Right cardiac atrium (tissue), 5 donors: Measurements from ENCODE around the gene DDIT4L. TPM values are rescaled to one million over a fixed set of nuclear protein-coding genes. Genes with fewer than 3 reads are reported as not detected.
"Not testable (repeated sequence)": the region's sequence is repeated elsewhere in the genome, so short reads cannot be mapped to it uniquely, and the experiment has no call there.

Experiments used
- ATAC-seq, 2 donors: fragments of 200-7000 bp; cut with Tn5 transposase; one replicate each; pipeline versions ENCODE4 v1.8.0 to v1.9.1; 2020; ENCODE audit warnings: moderate library complexity in 2 of 2, mild to moderate bottlenecking in 1 of 2
- DNase-seq, 3 donors: peaks; one replicate each; pipeline ENCODE4 v3.0.0-alpha.2; 2020
- H3K27ac ChIP-seq: one replicate; pipeline ENCODE4 v1.5.1; 2013; ENCODE audit warnings: mild to moderate bottlenecking, low read length, control low read depth, moderate library complexity
- H3K27me3 ChIP-seq: one replicate; pipeline ENCODE4 v1.6.1; 2013; ENCODE audit not compliant: control insufficient read depth, insufficient read depth
- H3K4me1 ChIP-seq: one replicate; pipeline ENCODE4 v1.6.1; 2013; ENCODE audit warnings: low read length; ENCODE audit not compliant: control insufficient read depth, insufficient read depth
- H3K4me3 ChIP-seq: one replicate; pipeline ENCODE4 v1.5.1; 2013; ENCODE audit warnings: low read length, control low read depth
- H3K9me3 ChIP-seq: one replicate; pipeline ENCODE4 v1.6.1; 2013; ENCODE audit warnings: low read length; ENCODE audit not compliant: control insufficient read depth
- WGBS: extraction: QIAGEN DNeasy Blood & Tissue Kit; methylation state at CpG from one replicate; pipeline ENCODE4 v1.1.7; 2013; 5-methylcytosine and 5-hydroxymethylcytosine counted together
- intact Hi-C, 4 donors: fragments of 100-400 bp; cut with DNase I; formaldehyde crosslinking; loops; one replicate each; pipeline versions ENCODE4 v1.11.0 to v1.14.0; 2022 to 2023
- long read RNA-seq, 4 donors: library from polyadenylated mRNA; unstranded; transcript quantifications; one replicate each; pipeline ENCODE4 v2.0.0, GENCODE V29; 2020 to 2021
- polyA plus RNA-seq: library from polyadenylated mRNA; stranded (reverse); fragments of 200-250 nt; gene quantifications from one replicate; pipeline ENCODE4 v1.2.3, GENCODE V29; 2013
- total RNA-seq, 4 donors: library from RNA; stranded (reverse); fragmentation: NEBNext Ultra II Directional; extraction: Animal tissue kit (Norgen Biotek cat#: 25700); gene quantifications; one replicate each; pipeline ENCODE4 v1.2.1, GENCODE V29; 2021
- donor health status: healthy with polysubstance abuse.
- donor health status: DM: no; HTN: yes; CAD: no.
- donor health status: DM: no; HTN: no; CAD: no.
- donor health status: DM: no; HTN: yes; CAD: no; lungs with severe emphysema.
- donor health status: DM: yes; HTN: yes; CAD: no.

The DDIT4L gene
- total RNA-seq (1 to 10 TPM; 1.1 to 3.6 (median 2.1) TPM), polyA plus RNA-seq (2.3 TPM)
- long read RNA-seq, donor 1, partial matches to known transcripts = 0 of 5 reads
- long read RNA-seq, donor 1, other reads (novel, unspliced or antisense) = 1 of 5 reads
- long read RNA-seq, donor 2, partial matches to known transcripts = 0 of 4 reads
- long read RNA-seq, donor 2, other reads (novel, unspliced or antisense) = 0 of 4 reads
- long read RNA-seq, donor 3, transcript DDIT4L-201 (3 exons, 2,604 nt) = major isoform, 11 of 12 reads
- long read RNA-seq, donor 3, partial matches to known transcripts = 0 of 12 reads
- long read RNA-seq, donor 3, other reads (novel, unspliced or antisense) = 0 of 12 reads
- long read RNA-seq, donor 4, transcript DDIT4L-201 (3 exons, 2,604 nt) = major isoform, 6 of 6 reads
- long read RNA-seq, donor 4, partial matches to known transcripts = 0 of 6 reads
- long read RNA-seq, donor 4, other reads (novel, unspliced or antisense) = 0 of 6 reads

DNA sequence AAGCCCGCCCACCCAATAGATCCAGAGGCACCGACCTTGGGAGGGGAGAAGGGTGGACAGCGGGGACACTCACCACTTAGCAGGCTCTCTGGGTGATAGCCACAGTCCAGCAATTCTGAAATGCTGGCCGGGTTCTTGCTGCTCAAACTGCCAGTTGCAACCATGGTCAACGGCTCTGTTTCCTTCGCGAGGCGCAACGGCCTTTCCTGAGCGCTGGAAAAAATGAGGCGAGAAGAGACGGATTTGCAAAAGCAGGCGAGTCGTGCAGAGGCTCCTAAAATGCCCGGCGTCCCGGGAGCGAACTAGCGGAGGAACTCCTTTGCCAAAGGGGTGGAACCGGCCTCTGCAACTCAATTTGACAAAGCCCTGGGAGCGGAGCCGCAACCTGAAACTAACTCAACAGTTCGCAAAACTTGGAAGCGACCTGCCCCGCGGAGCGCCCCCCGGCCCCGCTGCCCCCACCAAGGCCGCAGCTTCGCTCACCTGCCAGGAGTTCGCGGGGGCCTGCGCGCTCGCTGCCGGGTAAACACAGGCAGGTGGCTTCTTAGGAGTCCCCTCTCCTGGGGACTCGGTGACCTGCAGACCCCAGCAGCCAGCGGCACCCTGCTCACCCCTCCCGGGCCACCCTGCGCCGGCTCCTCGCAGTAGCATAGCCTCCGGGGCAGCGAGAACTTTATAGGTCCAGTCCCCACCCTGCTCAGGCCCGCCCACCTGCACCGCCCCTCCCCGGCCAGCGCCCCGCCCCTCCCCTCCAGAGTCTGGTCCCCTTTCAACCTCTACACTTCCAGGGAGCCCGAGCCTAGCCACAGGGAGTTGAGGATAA, at the start of gene DDIT4L:
Gene DDIT4L, minus strand, starts transcription at position 649 of the 823 bp plus-strand sequence. Its CDS starts 485 bp downstream, at position 164.
- H3K4me3 ChIP-seq = peak within 1 kb of the TSS; percentile 99
- 1% methylated on average over 51 of the region's 51 CpGs for WGBS
- no peak within 1 kb of the TSS for H3K27ac ChIP-seq
- intact Hi-C loops = no loop called here
- no peaks in the 10 kb centered on the region for H3K9me3 ChIP-seq
- peak; percentile 52 to 77 (median 73) for DNase-seq
- no peaks in the 10 kb centered on the region for H3K27me3 ChIP-seq
- H3K4me1 ChIP-seq = peaks cover 1% of the 10 kb centered on the region
- peak; percentile 89 to 91 for ATAC-seq

- Histone ChIP-seq H3K4me3 (no peak overlapping the region), H3K4me1 (no peaks in the 10 kb centered on the region), H3K9me3 (peaks cover 4% of the 10 kb centered on the region), H3K27me3 (no peaks in the 10 kb centered on the region), H3K27ac (no peak overlapping the region)
- intact Hi-C loops = no loop called here
- 25% methylated on average over 2 of the region's 2 CpGs for WGBS
- peak; percentile 18 to 64 (median 56) for DNase-seq
- peak in 1 of 2 donors; percentile 13 for ATAC-seq
Observed at GRCh38 chr4:100240008-100240407, 49.7 kb upstream of the DDIT4L start.

DNA sequence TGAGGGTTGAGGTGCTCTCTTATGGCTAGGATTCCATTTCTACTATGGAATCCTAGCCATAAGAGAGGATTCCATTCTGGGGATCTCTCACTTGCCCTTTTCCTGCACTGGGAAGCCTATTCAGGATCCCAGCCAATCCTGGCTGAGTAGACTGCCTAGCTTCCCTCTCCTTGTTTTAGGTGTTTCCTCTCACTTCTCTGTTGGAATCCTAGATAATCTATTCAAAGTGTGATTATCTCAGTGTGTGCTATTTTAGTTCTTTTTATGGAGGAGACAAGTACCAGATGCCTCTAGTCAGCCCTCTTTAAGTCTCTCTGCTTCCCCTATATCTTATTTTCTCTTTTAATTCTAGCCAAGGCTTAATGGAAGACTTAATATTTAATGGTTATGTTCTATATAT, 34.5 kb upstream of the DDIT4L start:
- DNase-seq = no peak
- no peak for ATAC-seq
- Histone ChIP-seq H3K4me1 (no peaks in the 10 kb centered on the region), H3K27me3 (no peaks in the 10 kb centered on the region), H3K27ac (no peak overlapping the region), H3K4me3 (no peak overlapping the region), H3K9me3 (peaks cover 5% of the 10 kb centered on the region)
- intact Hi-C loops = no loop called here

DNA sequence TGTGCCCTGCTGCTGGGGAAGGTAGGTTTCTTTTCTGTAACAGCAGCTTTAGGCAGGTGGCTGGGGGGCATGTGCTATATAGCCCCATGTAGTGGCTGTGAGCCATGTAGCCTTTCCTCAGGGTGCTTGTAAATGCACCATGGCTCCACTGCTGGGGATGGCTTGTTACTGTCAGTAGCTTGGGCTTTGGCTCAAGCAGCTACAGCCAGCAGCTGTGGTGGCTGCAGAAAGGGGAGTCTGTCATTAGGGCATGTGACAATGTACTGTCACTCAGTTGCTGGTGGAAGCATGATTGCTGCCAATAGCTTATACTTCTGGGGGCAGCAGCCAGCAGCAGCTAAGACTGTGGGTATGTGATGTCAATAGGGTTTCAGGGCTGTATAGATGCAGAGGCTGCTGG, 33.9 kb upstream of the DDIT4L start:
- intact Hi-C loops = no loop called here
- H3K9me3 ChIP-seq = peaks cover 5% of the 10 kb centered on the region

GRCh38 chr4:100208964-100209363, 18.7 kb upstream of the DDIT4L start:
- DNase-seq = no peak
- Histone ChIP-seq H3K4me1 (no peaks in the 10 kb centered on the region), H3K27me3 (no peaks in the 10 kb centered on the region), H3K27ac (no peak overlapping the region), H3K9me3 (no peaks in the 10 kb centered on the region), H3K4me3 (no peak overlapping the region)
- intact Hi-C loops = no loop called here
- 68% methylated on average over 1 of the region's 1 CpG for WGBS
- ATAC-seq = no peak

More for the DNA sequence above, 33.9 kb upstream of the DDIT4L start:
- Histone ChIP-seq H3K27me3 (no peaks in the 10 kb centered on the region), H3K27ac (no peak overlapping the region), H3K4me3 (no peak overlapping the region), H3K4me1 (no peaks in the 10 kb centered on the region)
- ATAC-seq (no peak), DNase-seq (no peak)

- intact Hi-C loops = no loop called here
- no peak for DNase-seq
- 70% methylated on average over 3 of the region's 3 CpGs for WGBS
- Histone ChIP-seq H3K27me3 (no peaks in the 10 kb centered on the region), H3K4me3 (no peak overlapping the region), H3K27ac (no peak overlapping the region), H3K9me3 (no peaks in the 10 kb centered on the region), H3K4me1 (no peaks in the 10 kb centered on the region)
- no peak for ATAC-seq
Observed at GRCh38 chr4:100208459-100208858, 18.2 kb upstream of the DDIT4L start.

DNA sequence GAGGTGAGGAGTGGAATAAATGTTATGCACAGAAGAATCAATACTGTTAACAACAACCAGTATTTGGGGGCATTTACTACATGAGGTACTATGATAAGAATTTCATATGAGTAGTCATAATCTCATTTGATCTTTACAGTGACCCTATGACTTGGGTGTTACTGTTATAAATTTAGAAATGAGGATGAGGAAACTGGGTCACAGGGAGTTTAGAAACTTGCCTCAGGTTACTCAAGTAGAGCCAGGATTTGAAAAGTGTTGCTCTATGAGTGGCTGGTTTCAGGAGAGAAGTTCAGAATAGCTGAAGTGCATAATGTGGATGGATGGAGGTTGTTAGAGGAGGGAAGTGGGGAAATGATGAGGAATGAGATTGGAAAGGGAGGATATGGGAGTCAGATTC, 16.6 kb upstream of the DDIT4L start:
- no peak for ATAC-seq
- H3K27me3 ChIP-seq = no peaks in the 10 kb centered on the region
- intact Hi-C loops = no loop called here
- H3K27ac ChIP-seq = no peak overlapping the region
- no peak for DNase-seq
- H3K4me3 ChIP-seq = no peak overlapping the region
- H3K4me1 ChIP-seq = no peaks in the 10 kb centered on the region
- H3K9me3 ChIP-seq = no peaks in the 10 kb centered on the region

- DNase-seq (no peak), ATAC-seq (no peak)
- WGBS = 97% methylated on average over 1 of the region's 1 CpG
- no peaks in the 10 kb centered on the region for H3K27me3 ChIP-seq
- H3K9me3 ChIP-seq = no peaks in the 10 kb centered on the region
- intact Hi-C loops = no loop called here
- H3K4me1 ChIP-seq = no peaks in the 10 kb centered on the region
- H3K27ac ChIP-seq = no peak overlapping the region
- H3K4me3 ChIP-seq = no peak overlapping the region
Observed at GRCh38 chr4:100198061-100198460, 7.8 kb upstream of the DDIT4L start.

DNA sequence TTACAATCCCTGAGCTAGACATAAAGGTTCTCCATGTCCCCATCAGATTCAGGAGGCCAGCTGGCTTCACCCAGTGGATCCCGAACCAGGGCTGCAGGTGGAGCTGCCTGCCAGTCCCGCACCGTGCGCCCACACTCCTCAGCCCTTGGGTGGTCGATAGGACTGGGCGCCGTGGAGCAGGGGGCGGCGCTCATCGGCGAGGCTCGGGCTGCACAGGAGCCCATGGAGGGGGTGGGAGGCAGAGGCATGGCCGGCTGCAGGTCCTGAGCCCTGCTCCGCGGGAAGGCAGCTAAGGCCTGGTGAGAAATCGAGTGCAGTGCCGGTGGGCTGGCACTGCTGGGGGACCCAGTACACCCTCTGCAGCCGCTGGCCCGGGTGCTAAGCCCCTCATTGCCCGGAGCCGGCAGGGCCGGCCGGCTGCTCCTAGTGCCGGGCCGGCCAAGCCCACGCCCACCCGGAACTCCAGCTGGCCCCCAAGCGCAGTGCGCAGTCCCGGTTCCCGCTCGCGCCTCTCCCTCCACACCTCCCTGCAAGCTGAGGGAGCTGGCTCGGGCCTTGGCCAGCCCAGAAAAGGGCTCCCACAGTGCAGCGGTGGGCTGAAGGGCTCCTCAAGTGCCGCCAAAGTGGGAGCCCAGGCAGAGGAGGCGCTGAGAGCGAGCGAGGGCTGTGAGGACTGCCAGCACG, 6.3 kb upstream of the DDIT4L start:
- H3K27ac ChIP-seq, intact Hi-C loops, H3K27me3 ChIP-seq, ATAC-seq, H3K9me3 ChIP-seq, H3K4me1 ChIP-seq, H3K4me3 ChIP-seq: not testable (repeated sequence)
- DNase-seq = peak in 1 of 3 donors; percentile 22
- WGBS = 97% methylated on average over 40 of the region's 40 CpGs

DNA sequence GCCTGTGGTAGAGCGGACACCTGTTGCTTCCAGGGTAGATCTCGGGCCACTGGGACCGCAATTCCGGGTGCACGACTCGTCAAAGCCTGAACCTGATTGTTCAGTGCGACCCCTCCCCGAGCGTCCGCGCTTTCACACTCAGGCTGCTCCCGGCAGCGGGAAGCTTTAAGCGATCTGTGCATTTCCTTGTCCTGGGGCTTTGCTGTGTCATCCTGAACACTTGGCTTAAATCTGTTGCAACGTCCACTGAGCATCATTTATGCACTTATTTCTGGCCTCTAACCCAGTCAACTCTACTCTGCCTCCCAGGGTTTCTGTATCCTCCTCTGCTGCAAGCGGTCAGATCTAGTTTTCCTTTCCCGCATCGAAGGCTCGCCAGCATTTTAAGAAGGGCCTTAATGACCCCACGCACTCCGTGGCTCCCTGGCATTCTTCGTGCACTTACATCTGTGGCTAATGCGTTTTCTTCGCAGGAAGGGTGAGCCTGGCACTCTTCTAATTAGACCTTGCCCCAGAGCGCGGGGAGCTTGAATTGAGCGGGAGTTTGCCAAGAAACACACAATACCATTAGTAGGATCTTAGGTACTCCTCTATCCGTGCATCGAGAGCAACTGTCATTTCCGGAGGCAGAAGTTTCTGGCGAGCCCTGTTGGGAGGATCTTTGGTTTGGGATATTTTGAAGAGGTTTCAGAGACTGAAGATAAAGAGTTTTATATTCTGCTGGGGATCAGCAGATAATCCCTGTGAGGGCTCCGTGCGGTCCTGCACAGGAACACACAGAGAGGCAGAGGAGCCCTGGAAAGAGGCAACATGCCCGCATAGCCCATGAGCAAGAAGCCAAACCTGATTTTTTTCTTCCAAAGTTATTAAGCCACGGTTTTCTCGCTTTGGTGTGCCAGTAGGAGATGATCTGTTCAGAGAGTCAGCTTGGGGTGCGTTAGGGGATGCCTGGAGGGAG, 654 bp upstream of the DDIT4L start:
- peak; percentile 40 to 53 for ATAC-seq
- DNase-seq = peak in 2 of 3 donors; percentile 9 to 54
- intact Hi-C loops = no loop called here

More for the DNA sequence above, 654 bp upstream of the DDIT4L start:
- 16% methylated on average over 37 of the region's 37 CpGs for WGBS
- Histone ChIP-seq H3K27ac (no peak overlapping the region), H3K9me3 (no peaks in the 10 kb centered on the region), H3K4me1 (peaks cover 1% of the 10 kb centered on the region), H3K27me3 (no peaks in the 10 kb centered on the region), H3K4me3 (peak overlapping the region; percentile 99)
